ENCODE measurements around the gene LGI4. TPM values are rescaled to one million over a fixed set of nuclear protein-coding genes. Genes with fewer than 3 reads are reported as not detected.

LGI4 gene
- total RNA-seq (2021; ENCODE audit: unreplicated experiment) (0.32 TPM), Bru-seq, nascent RNA (percentile 17 among the genes with signal in this experiment), BruChase-seq, experiment 1, labeled RNA remaining after a 6-hour chase (percentile 26 among the genes with signal in this experiment), BruChase-seq, experiment 2, labeled RNA remaining after a 2-hour chase (percentile 10 among the genes with signal in this experiment)
- 0.94 and 1.4 TPM in 2 replicates for polyA plus RNA-seq (2012)
- long read RNA-seq = 0 reads

- no peak within 1 kb of the TSS for H3K9ac ChIP-seq (ENCODE audit: low read length)
- H3K4me3 ChIP-seq (replicated peaks in 1 of 2; ENCODE audit: low read depth in 1 of 2, low read length in 2 of 2) = no peak within 1 kb of the TSS
- CTCF ChIA-PET = interaction anchor here (1.2 to 4.1 kb wide), 5 partner anchors 8 to 67 kb away, joined by 3 to 28 read pairs (median 7); partner anchors contain the start of gene FXYD3
- no peaks in the 10 kb centered on the region for H3K9me3 ChIP-seq (ENCODE audit: control insufficient read depth in 1 of 2, insufficient read depth in 1 of 2, low read depth in 1 of 2, low read length in 2 of 2)
- TF ChIP-seq RAD21 (IDR thresholded peaks at IDR 0.05; ENCODE audit: low read depth) (no peak), JUND (IDR thresholded peaks at IDR 0.05) (no peak), ZNF274 (IDR thresholded peaks at IDR 0.05; ENCODE audit: low read depth, low read length) (no peak), POLR2A (IDR thresholded peaks at IDR 0.05; ENCODE audit: borderline replicate concordance, extremely low read depth, insufficient read depth, insufficient read length) (no peak), ZFX (IDR thresholded peaks at IDR 0.05) (no peak), SP1 (IDR thresholded peaks at IDR 0.05; ENCODE audit: low read depth) (no peak), EZH2 (IDR thresholded peaks at IDR 0.05) (no peak), TCF7L2 (IDR thresholded peaks at IDR 0.05; ENCODE audit: borderline replicate concordance, extremely low read depth, insufficient read depth, insufficient read length) (no peak), CEBPB (IDR thresholded peaks at IDR 0.05; ENCODE audit: low read depth) (no peak), FOSL1 (IDR thresholded peaks at IDR 0.05; ENCODE audit: low read depth) (no peak), YY1 (IDR thresholded peaks at IDR 0.05; ENCODE audit: extremely low read depth, insufficient replicate concordance, low read depth, low read length) (no peak)
- RAD21 ChIA-PET (ENCODE audit: low non-redundant PET in 1 of 2, low total read pairs in 2 of 2, uncharacterized antibody in 2 of 2, unreplicated experiment in 2 of 2) = no interaction called here
- 0 out of 2 replicates have a peak, but pooled peaks have one; percentile 10 for ATAC-seq
- H3K4me1 ChIP-seq (ENCODE audit: control insufficient read depth in 1 of 2, insufficient read depth in 2 of 2, low read length in 2 of 2) = no peaks in the 10 kb centered on the region
- H3K9me2 ChIP-seq (ENCODE audit: insufficient read depth) = no peaks in the 10 kb centered on the region
- no peaks in the 10 kb centered on the region for H4K20me1 ChIP-seq (ENCODE audit: insufficient read depth)
- POLR2A ChIA-PET = no interaction called here
- H2AFZ ChIP-seq (ENCODE audit: low read depth, low read length, poor library complexity, severe bottlenecking) = no peak within 1 kb of the TSS
- BruUV-seq (replicated peaks) = no TSS peak
- H3K79me2 ChIP-seq (ENCODE audit: insufficient read depth, low read length) = no peaks in the 10 kb centered on the region
- no peaks in the 10 kb centered on the region for H3K36me3 ChIP-seq (ENCODE audit: control insufficient read depth in 1 of 2, insufficient read depth in 2 of 2, low read length in 2 of 2)
- no peak for DNase-seq (ENCODE audit: low read depth, low spot score)
- H3K27me3 ChIP-seq (ENCODE audit: insufficient read depth, low read length) = no peaks in the 10 kb centered on the region
- no peak within 1 kb of the TSS for H3K4me2 ChIP-seq (ENCODE audit: low read length)
- no peak within 1 kb of the TSS for H3K27ac ChIP-seq (ENCODE audit: low read depth, low read length)
- intact Hi-C loops (cut with micrococcal nuclease) = loop anchor here (1.0 to 10.0 kb wide), 2 partner anchors 67 to 160 kb away; no protein-coding TSS in a partner anchor
Observed at GRCh38 chr19:35134601-35135242, at the start of gene LGI4. Gene LGI4, minus strand, starts transcription at chr19:35135059. Its CDS starts 379 bp downstream, at chr19:35134680.
